CD14-positive monocyte (primary cell): Measurements from ENCODE around the gene RIPPLY3. TPM values are rescaled to one million over a fixed set of nuclear protein-coding genes. Genes with fewer than 3 reads are reported as not detected.

ENCODE experiments used
- DNase-seq, 3 donors: peaks; one replicate each; pipeline ENCODE4 v3.0.0-alpha.2; 2011 to 2022
- H2AFZ ChIP-seq: 2 replicates; pipeline ENCODE4 v1.6.0; 2012; ENCODE audit warnings: mild to moderate bottlenecking, low read depth, low read length, inconsistent platforms; ENCODE audit not compliant: insufficient read depth, poor library complexity, severe bottlenecking
- H3K27ac ChIP-seq, 2 donors: 1 replicate in 1 of 2; 2 replicates in 1 of 2; pipeline ENCODE4 v1.5.1; 2012 to 2013; ENCODE audit warnings: low read length in 2 of 2, control low read depth in 1 of 2, inconsistent platforms in 1 of 2, low read depth in 1 of 2, mild to moderate bottlenecking in 1 of 2
- H3K27me3 ChIP-seq, 2 donors: one replicate each; pipeline versions ENCODE4 v1.6.0 to v1.6.1; 2011 to 2013; ENCODE audit warnings: low read length in 2 of 2; ENCODE audit not compliant: control insufficient read depth in 2 of 2, insufficient read depth in 2 of 2
- H3K36me3 ChIP-seq, 2 donors: replicated peaks in 1 of 2; 1 replicate in 1 of 2; 2 replicates in 1 of 2; pipeline versions ENCODE4 v1.5.1 to v1.6.1; 2012 to 2013; ENCODE audit warnings: low read length in 2 of 2, control low read depth in 1 of 2, inconsistent platforms in 1 of 2, mild to moderate bottlenecking in 1 of 2; ENCODE audit not compliant: insufficient read depth in 2 of 2, control insufficient read depth in 1 of 2
- H3K4me1 ChIP-seq, 2 donors: 1 replicate in 1 of 2; 2 replicates in 1 of 2; pipeline versions ENCODE4 v1.5.1 to v1.6.1; 2012 to 2013; ENCODE audit warnings: low read length in 2 of 2, control low read depth in 1 of 2, inconsistent platforms in 1 of 2, mild to moderate bottlenecking in 1 of 2, moderate library complexity in 1 of 2; ENCODE audit not compliant: insufficient read depth in 2 of 2, control insufficient read depth in 1 of 2
- H3K4me2 ChIP-seq: replicated peaks from 2 replicates; pipeline ENCODE3; 2012; ENCODE audit warnings: low read length, moderate library complexity, mild to moderate bottlenecking; ENCODE audit not compliant: poor library complexity, severe bottlenecking; ENCODE audit errors: extremely low read depth
- H3K4me3 ChIP-seq, 3 experiments: fragments of 200-600 bp in 1 of 3; sonication (generic) in 1 of 3; replicated peaks in 1 of 3; 1 replicate in 2 of 3; 2 replicates in 1 of 3; pipeline ENCODE4 v1.5.1; 2011 to 2013; ENCODE audit warnings: low read length in 3 of 3, mild to moderate bottlenecking in 3 of 3, control low read depth in 2 of 3, low read depth in 2 of 3, inconsistent platforms in 1 of 3, moderate library complexity in 1 of 3
- H3K79me2 ChIP-seq: 2 replicates; pipeline ENCODE4 v1.6.0; 2012; ENCODE audit warnings: mild to moderate bottlenecking, control low read depth, inconsistent platforms, low read length, moderate library complexity; ENCODE audit not compliant: insufficient read depth
- H3K9ac ChIP-seq: 2 replicates; pipeline ENCODE4 v1.6.0; 2017; ENCODE audit warnings: low read length, mild to moderate bottlenecking; ENCODE audit not compliant: insufficient read depth, poor library complexity, severe bottlenecking
- H3K9me3 ChIP-seq, 2 donors: replicated peaks in 1 of 2; 1 replicate in 1 of 2; 2 replicates in 1 of 2; pipeline versions ENCODE4 v1.5.1 to v1.6.1; 2012 to 2013; ENCODE audit warnings: low read length in 2 of 2, control low read depth in 1 of 2; ENCODE audit not compliant: control insufficient read depth in 1 of 2, insufficient read depth in 1 of 2
- H4K20me1 ChIP-seq: 2 replicates; pipeline ENCODE4 v1.6.0; 2012; ENCODE audit warnings: mild to moderate bottlenecking, low read length, control low read depth, moderate library complexity; ENCODE audit not compliant: insufficient read depth
- H3K27ac Mint-ChIP-seq, 7 donors: one replicate each; pipeline ENCODE4 v1.8.0; 2020; ENCODE audit warnings: mild to moderate bottlenecking in 7 of 7, mixed read lengths in 7 of 7, moderate library complexity in 6 of 7, inconsistent platforms in 2 of 7
- H3K27me3 Mint-ChIP-seq, 3 donors: one replicate each; pipeline ENCODE4 v1.8.0; 2021 to 2022; ENCODE audit warnings: low read depth in 3 of 3, mild to moderate bottlenecking in 3 of 3, mixed read lengths in 3 of 3, moderate library complexity in 3 of 3, inconsistent platforms in 1 of 3
- H3K36me3 Mint-ChIP-seq, 2 donors: one replicate each; pipeline ENCODE4 v1.8.0; 2020; ENCODE audit warnings: mixed read lengths in 2 of 2, inconsistent platforms in 1 of 2, mild to moderate bottlenecking in 1 of 2
- H3K4me1 Mint-ChIP-seq: one replicate; pipeline ENCODE4 v1.8.0; 2020; ENCODE audit warnings: mild to moderate bottlenecking, mixed read lengths
- H3K4me3 Mint-ChIP-seq, 2 donors: one replicate each; pipeline ENCODE4 v1.8.0; 2020; ENCODE audit warnings: mild to moderate bottlenecking in 2 of 2, mixed read lengths in 2 of 2, moderate library complexity in 1 of 2
- H3K9me3 Mint-ChIP-seq, 7 donors: one replicate each; pipeline ENCODE4 v1.8.0; 2020 to 2022; ENCODE audit warnings: mixed read lengths in 7 of 7, mild to moderate bottlenecking in 6 of 7, moderate library complexity in 6 of 7, inconsistent platforms in 2 of 7
- WGBS: methylation state at CpG from one replicate; pipeline ENCODE4 v1.1.5; 2013; ENCODE audit warnings: missing lambda C conversion rate; ENCODE audit not compliant: insufficient coverage; 5-methylcytosine and 5-hydroxymethylcytosine counted together
- intact Hi-C, 2 donors: fragments of 100-400 bp; cut with micrococcal nuclease; formaldehyde crosslinking; loops; one replicate each; pipeline versions ENCODE4 v1.15.0 to v1.15.1; 2023
- polyA plus RNA-seq, 3 donors: library from polyadenylated mRNA; depleted of rRNA in 1 of 3; unstranded in 2 of 3; stranded (reverse) in 1 of 3; fragments of 300-500 nt in 2 of 3; fragments of >200 nt in 1 of 3; fragmentation: Illumina TruSeq in 2 of 3; gene quantifications; 1 replicate in 2 of 3; 2 replicates in 1 of 3; pipeline ENCODE4 v1.2.3, GENCODE V29; 2012 to 2021
- TF ChIP-seq, protein P1 (sequence below): fragments of 200-600 bp; IDR thresholded peaks from one replicate; pipeline ENCODE4 v1.8.0; 2022; ENCODE audit warnings: antibody characterized with exemption, mild to moderate bottlenecking

RIPPLY3 gene
- polyA plus RNA-seq, 3 donors, result not detected

DNA sequence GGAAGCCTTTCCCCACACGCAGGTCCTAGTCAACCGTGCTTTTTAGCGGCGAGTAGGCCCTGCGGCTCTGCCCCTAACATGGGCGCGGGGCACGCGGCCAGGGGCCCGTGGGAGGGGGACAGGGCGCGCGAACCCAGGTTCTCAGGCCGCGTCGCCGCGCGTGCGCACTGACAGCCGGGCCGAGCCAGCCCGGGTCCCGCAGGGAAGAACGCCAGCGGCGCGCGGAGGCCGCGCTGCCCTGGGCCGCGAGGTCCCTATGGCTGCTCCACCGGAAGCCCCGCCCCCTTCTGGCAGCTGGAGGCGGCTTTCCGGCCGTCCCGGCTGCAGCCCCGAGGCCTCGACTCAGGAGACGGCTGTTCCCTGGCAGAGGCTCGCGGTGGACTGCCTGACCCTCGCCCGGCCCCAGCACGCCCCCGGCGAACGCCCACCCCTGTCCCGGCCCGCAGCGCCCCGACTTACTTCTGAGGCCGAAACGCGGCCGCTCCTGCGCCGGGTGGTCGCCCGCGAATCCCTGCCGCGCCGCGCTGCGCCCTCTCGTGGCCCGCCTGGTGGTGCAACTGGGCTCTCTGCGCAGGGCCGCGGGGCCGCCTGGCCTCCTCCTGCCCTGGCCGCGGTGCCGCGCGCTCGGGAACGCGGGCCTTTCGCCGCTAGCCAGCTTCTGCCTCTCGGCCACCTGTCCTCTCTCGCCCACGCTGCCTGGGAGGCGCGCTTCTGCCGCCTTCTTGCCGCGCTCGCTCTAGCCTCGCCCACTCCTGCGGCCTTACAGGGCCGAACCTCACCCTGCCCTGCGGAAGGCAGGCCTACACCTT lies 16.6 kb upstream of the RIPPLY3 start:
- peak overlapping the region; percentile 33 to 85 (median 76) for H3K27ac Mint-ChIP-seq
- H3K36me3 ChIP-seq, result no peaks in the 10 kb centered on the region
- H3K27me3 Mint-ChIP-seq, result peaks cover 12 to 32% (median 22%) of the 10 kb centered on the region in 3 donors
- peak overlapping the region; percentile 65 for H3K9ac ChIP-seq
- peaks cover 7% of the 10 kb centered on the region for H3K4me1 Mint-ChIP-seq
- intact Hi-C loops, result loop anchor here in 1 of 2 donors (5.0 kb wide), 1 partner anchor 82 kb away; the partner anchor contains the start of genes PIGP and TTC3
- no peaks in the 10 kb centered on the region for H3K79me2 ChIP-seq
- peak overlapping the region; percentile 78 for H2AFZ ChIP-seq
- no peaks in the 10 kb centered on the region for H3K36me3 Mint-ChIP-seq
- peak overlapping the region; percentile 75 to 83 for H3K4me3 Mint-ChIP-seq
- DNase-seq, result peak; percentile 84 to 88 (median 86)
- H3K4me3 ChIP-seq, result peak overlapping the region; percentile 27 to 68 (median 31)
- 5% methylated on average over 97 of the region's 97 CpGs for WGBS
- H3K4me2 ChIP-seq, result peak overlapping the region; percentile 77
- H3K9me3 ChIP-seq, result peaks cover 0 to 9% of the 10 kb centered on the region in 2 donors
- H3K27ac ChIP-seq, result peak overlapping the region; percentile 49 to 73
- TF ChIP-seq, protein P1, sequence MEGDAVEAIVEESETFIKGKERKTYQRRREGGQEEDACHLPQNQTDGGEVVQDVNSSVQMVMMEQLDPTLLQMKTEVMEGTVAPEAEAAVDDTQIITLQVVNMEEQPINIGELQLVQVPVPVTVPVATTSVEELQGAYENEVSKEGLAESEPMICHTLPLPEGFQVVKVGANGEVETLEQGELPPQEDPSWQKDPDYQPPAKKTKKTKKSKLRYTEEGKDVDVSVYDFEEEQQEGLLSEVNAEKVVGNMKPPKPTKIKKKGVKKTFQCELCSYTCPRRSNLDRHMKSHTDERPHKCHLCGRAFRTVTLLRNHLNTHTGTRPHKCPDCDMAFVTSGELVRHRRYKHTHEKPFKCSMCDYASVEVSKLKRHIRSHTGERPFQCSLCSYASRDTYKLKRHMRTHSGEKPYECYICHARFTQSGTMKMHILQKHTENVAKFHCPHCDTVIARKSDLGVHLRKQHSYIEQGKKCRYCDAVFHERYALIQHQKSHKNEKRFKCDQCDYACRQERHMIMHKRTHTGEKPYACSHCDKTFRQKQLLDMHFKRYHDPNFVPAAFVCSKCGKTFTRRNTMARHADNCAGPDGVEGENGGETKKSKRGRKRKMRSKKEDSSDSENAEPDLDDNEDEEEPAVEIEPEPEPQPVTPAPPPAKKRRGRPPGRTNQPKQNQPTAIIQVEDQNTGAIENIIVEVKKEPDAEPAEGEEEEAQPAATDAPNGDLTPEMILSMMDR, result peak; percentile 93
- peaks cover 7 to 26% (median 16%) of the 10 kb centered on the region in 7 donors for H3K9me3 Mint-ChIP-seq
- H3K27me3 ChIP-seq, result peaks cover 4 to 22% of the 10 kb centered on the region in 2 donors
- peaks cover 4 to 14% of the 10 kb centered on the region in 2 donors for H3K4me1 ChIP-seq
- no peaks in the 10 kb centered on the region for H4K20me1 ChIP-seq

DNA sequence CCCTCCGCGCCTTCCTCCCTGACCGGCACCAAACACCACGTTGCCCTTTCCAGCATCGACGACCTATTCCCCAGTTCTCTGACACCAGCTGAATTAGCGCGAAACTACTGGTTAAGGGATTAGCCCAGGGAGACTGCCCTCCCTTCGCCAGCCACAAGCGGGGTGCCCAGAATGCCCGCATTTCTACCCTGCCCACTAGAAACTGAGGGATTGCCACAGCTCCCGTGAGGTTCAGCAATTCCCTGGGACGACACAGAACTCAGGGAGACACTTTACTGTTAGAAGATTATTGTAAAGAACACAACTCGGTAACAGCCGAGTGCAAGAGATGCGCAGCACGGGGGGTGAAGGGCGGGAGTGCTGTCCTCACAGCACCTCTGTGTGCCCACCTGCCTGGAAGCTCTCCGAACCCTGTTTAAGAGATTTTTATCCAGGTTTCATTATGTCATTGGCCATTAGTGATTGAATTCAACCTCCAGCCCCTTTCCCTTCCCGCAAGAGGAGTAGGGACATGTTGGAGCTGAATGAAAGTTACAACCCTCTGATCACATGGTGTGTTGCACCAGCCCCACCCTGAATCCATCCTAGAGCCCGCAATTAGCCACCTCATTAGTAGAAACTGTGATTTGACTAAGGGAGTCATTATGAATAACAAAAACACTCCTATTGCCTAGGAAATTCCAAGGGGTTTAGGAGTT lies 15.8 kb upstream of the RIPPLY3 start:
- WGBS, result 80% methylated on average over 16 of the region's 21 CpGs
- Mint-ChIP-seq H3K27me3 (peaks cover 14 to 37% (median 24%) of the 10 kb centered on the region in 3 donors), H3K4me3 (peak overlapping the region; percentile 75 to 83), H3K4me1 (peaks cover 7% of the 10 kb centered on the region), H3K27ac (peak overlapping the region in 3 of 7 donors; percentile 26 to 76 (median 41)), H3K36me3 (no peaks in the 10 kb centered on the region), H3K9me3 (peaks cover 7 to 26% (median 16%) of the 10 kb centered on the region in 7 donors)
- H3K9ac ChIP-seq, result peak overlapping the region; percentile 65
- peaks cover 4 to 14% of the 10 kb centered on the region in 2 donors for H3K4me1 ChIP-seq
- intact Hi-C loops, result loop anchor here in 1 of 2 donors (5.0 kb wide), 1 partner anchor 82 kb away; the partner anchor contains the start of genes PIGP and TTC3
- peak overlapping the region; percentile 77 for H3K4me2 ChIP-seq
- no peaks in the 10 kb centered on the region for H3K79me2 ChIP-seq
- no peak for DNase-seq
- peaks cover 4 to 25% of the 10 kb centered on the region in 2 donors for H3K27me3 ChIP-seq
- H2AFZ ChIP-seq, result peak overlapping the region; percentile 78
- H4K20me1 ChIP-seq, result no peaks in the 10 kb centered on the region
- TF ChIP-seq, protein P1, result no peak
- H3K27ac ChIP-seq, result no peak overlapping the region
- peaks cover 0 to 9% of the 10 kb centered on the region in 2 donors for H3K9me3 ChIP-seq
- peak overlapping the region in 1 of 3 experiments; percentile 68 for H3K4me3 ChIP-seq
- H3K36me3 ChIP-seq, result no peaks in the 10 kb centered on the region
